Mucosa of descending colon (tissue), 3 donors: Measurements from ENCODE around the gene SLFNL1. TPM values are rescaled to one million over a fixed set of nuclear protein-coding genes. Genes with fewer than 3 reads are reported as not detected.

Experiments used
- ATAC-seq: fragments of 200-7000 bp; cut with Tn5 transposase; one replicate; pipeline ENCODE4 v1.9.1; 2020; ENCODE audit warnings: mild to moderate bottlenecking, moderate library complexity
- DNase-seq, 3 donors: peaks; one replicate each; pipeline ENCODE4 v3.0.0-alpha.2; 2020
- H3K36me3 ChIP-seq: fragments of 200-600 bp; one replicate; pipeline ENCODE4 v1.8.0; 2021; ENCODE audit warnings: low read depth, mild to moderate bottlenecking
- H3K4me1 ChIP-seq: fragments of 200-600 bp; one replicate; pipeline ENCODE4 v1.8.0; 2021; ENCODE audit warnings: low read depth, mild to moderate bottlenecking
- H3K4me3 ChIP-seq: fragments of 200-600 bp; one replicate; pipeline ENCODE4 v1.8.0; 2021; ENCODE audit warnings: mild to moderate bottlenecking
- H3K9me3 ChIP-seq: fragments of 200-600 bp; one replicate; pipeline ENCODE4 v1.8.0; 2021; ENCODE audit warnings: mild to moderate bottlenecking
- CTCF ChIP-seq: fragments of 200-600 bp; IDR thresholded peaks from one replicate; pipeline ENCODE4 v1.8.0; 2022; ENCODE audit warnings: antibody characterized with exemption, mild to moderate bottlenecking
- intact Hi-C, 2 donors: fragments of 100-400 bp; cut with DNase I in 1 of 2; cut with micrococcal nuclease in 1 of 2; formaldehyde crosslinking; loops; one replicate each; pipeline versions ENCODE4 v1.11.0 to v1.11.1; 2022; cut with DNase I, micrococcal nuclease
- total RNA-seq, 3 donors: library from RNA; stranded (reverse); fragmentation: NEBNext Ultra II Directional in 2 of 3; extraction: Animal tissue kit (Norgen Biotek cat#: 25700) in 2 of 3; gene quantifications; one replicate each; pipeline versions ENCODE4 v1.2.1 to v1.2.4, GENCODE V29; 2021 to 2023
- donor health status: DM: no; HTN: no; CAD: no; lungs with moderate emphysema.
- donor health status: DM: no; HTN: no; CAD: no.
- donor health status: DM: no; HTN: yes; CAD: no.

Gene SLFNL1
- total RNA-seq, 3 donors from 2014 or later = 0.29 to 0.82 (median 0.41) TPM

- Histone ChIP-seq H3K36me3 (no peaks in the 10 kb centered on the region), H3K4me3 (no peak overlapping the region), H3K4me1 (no peaks in the 10 kb centered on the region), H3K9me3 (no peaks in the 10 kb centered on the region)
- no peak for TF ChIP-seq CTCF
- ATAC-seq (no peak), DNase-seq (no peak)
- intact Hi-C loops = no loop called here
Observed at GRCh38 chr1:41015281-41015896, 6.1 kb downstream of the SLFNL1 start.

- no peak for ATAC-seq
- intact Hi-C loops = no loop called here
Observed at GRCh38 chr1:41014871-41015270, 6.7 kb downstream of the SLFNL1 start.

GRCh38 chr1:41013796-41014195 lies 7.7 kb downstream of the SLFNL1 start:
- H3K4me1 ChIP-seq = no peaks in the 10 kb centered on the region
- no peaks in the 10 kb centered on the region for H3K36me3 ChIP-seq
- no peak overlapping the region for H3K4me3 ChIP-seq
- intact Hi-C loops = no loop called here
- TF ChIP-seq CTCF = no peak
- H3K9me3 ChIP-seq = no peaks in the 10 kb centered on the region
- DNase-seq (no peak), ATAC-seq (peak; percentile 27)

More at GRCh38 chr1:41014871-41015270, 6.7 kb downstream of the SLFNL1 start:
- H3K4me1 ChIP-seq = no peaks in the 10 kb centered on the region
- no peaks in the 10 kb centered on the region for H3K9me3 ChIP-seq
- H3K4me3 ChIP-seq = no peak overlapping the region
- TF ChIP-seq CTCF = no peak
- no peak for DNase-seq
- no peaks in the 10 kb centered on the region for H3K36me3 ChIP-seq

GRCh38 chr1:41013024-41013423 lies 8.5 kb downstream of the SLFNL1 start:
- TF ChIP-seq CTCF = no peak
- Histone ChIP-seq H3K4me3 (no peak overlapping the region), H3K36me3 (no peaks in the 10 kb centered on the region), H3K4me1 (no peaks in the 10 kb centered on the region), H3K9me3 (no peaks in the 10 kb centered on the region)
- DNase-seq (no peak), ATAC-seq (no peak)
- intact Hi-C loops = no loop called here

GRCh38 chr1:41010345-41010744 lies 11.2 kb downstream of the SLFNL1 start:
- no peaks in the 10 kb centered on the region for H3K36me3 ChIP-seq
- H3K9me3 ChIP-seq = no peaks in the 10 kb centered on the region
- DNase-seq (no peak), ATAC-seq (no peak)
- TF ChIP-seq CTCF = no peak
- intact Hi-C loops = no loop called here
- H3K4me1 ChIP-seq = no peaks in the 10 kb centered on the region
- no peak overlapping the region for H3K4me3 ChIP-seq

GRCh38 chr1:41009466-41009865 lies 12.1 kb downstream of the SLFNL1 start:
- DNase-seq = no peak
- TF ChIP-seq CTCF = no peak
- H3K9me3 ChIP-seq = no peaks in the 10 kb centered on the region
- no peak for ATAC-seq
- intact Hi-C loops = no loop called here
- no peaks in the 10 kb centered on the region for H3K36me3 ChIP-seq
- H3K4me3 ChIP-seq = no peak overlapping the region
- no peaks in the 10 kb centered on the region for H3K4me1 ChIP-seq
